ENCODE results near the gene C7orf25.
"Not testable (repeated sequence)": the region's sequence is repeated elsewhere in the genome, so short reads cannot be mapped to it uniquely, and the experiment has no call there.

Gene C7orf25

GRCh38 chr7:42929449-42929848, 17.6 kb upstream of the C7orf25 start:
- DNase-seq (ENCODE audit: low spot score): no peak

- DNase-seq (ENCODE audit: low spot score): no peak
Measured at GRCh38 chr7:42928754-42929153, 16.9 kb upstream of the C7orf25 start.

DNA sequence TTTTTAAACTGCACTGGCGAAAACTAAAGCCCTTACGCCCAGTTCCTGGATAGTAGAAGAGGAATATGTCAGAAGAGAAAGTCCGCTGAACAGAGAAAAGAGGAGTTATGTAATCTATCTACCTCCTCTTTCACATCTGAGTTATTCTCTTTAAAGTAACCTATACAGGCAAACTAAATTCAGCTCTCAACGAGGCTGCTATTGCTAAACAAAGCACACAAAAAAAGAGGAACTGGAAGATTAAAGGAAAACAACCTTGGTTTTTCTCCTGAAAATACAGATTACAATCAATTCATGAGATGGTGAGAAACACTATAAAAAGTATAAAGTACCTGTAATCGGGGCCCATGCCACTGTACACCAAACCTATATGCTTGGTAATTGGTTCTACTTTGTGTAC, 14.3 kb upstream of the C7orf25 start:
- no peak for DNase-seq (ENCODE audit: low spot score)

DNA sequence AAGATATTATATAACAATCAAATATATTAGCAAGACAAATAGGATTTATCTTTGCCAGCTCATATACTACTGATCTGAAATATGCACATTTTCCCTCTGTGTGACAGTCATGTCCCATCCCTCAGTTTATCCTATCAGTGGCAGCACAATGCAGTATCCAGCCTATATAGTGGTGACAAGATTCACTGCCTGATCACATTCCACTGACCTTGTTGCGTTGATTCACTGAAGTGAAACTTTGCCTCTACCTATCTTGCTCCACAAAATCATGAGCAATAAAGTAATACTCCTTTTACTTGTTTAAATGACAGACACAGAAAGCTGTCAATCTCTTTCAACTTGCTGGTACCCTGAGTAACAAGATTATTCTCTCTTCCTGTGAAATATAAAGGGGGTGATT, 13.8 kb upstream of the C7orf25 start:
- DNase-seq (ENCODE audit: low spot score): no peak

- no peak for DNase-seq (ENCODE audit: low spot score)
Measured at GRCh38 chr7:42924223-42924838, 12.5 kb upstream of the C7orf25 start.

DNA sequence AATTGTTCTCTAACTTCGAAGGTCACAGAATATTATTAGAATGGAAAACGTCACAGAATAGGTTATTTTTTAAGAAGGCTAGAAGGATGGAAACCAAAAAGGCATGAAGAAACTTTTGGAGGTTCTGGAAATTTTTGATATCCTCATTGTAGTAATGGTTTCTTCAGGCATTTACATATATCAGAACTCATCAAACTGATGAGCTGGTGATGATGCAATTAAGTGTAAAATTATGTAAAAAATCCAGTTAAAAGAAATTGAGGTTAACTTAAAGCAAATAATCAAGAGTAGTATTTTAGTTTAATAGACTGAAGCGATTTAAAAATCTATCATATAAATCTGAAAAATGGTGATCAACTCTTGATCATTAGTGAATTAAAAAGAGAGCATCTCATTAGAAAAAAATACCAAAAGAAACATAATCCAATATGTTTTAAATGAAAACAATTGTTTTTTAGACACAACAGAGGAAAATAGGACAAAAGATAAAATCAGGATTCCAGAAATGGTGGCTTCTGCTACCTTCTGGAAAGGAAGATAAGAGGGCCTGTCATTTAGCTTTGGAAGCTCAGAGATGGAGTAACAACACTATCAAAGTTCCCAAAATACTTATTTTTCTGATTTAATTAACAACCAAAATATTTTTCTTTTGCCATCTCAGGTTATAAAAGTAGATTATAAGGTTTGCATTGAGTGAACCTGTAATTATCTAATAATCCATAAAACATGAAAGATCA, 10.3 kb upstream of the C7orf25 start:
- DNase-seq (ENCODE audit: low spot score): no peak

DNA sequence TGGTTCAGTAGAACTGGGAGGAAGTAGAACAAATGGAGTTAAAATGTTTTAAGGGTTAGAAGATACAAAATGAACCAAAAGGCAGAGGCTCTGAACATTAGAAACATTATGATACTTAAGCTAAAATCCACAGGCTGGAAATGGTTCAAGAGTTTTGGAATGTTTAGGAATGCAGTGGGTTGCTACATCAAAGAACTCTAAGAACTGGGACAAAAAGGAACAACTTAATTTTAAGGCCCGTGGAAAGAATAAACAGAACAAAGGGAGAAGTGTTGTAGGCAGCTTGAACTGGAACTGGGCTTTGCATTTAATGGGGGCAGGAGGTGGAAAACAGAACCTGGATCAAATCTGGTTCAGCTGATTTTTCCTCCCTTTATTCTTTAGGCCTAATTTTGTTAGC, 3.5 kb upstream of the C7orf25 start:
- peak; percentile 44 for DNase-seq (ENCODE audit: low spot score)

DNA sequence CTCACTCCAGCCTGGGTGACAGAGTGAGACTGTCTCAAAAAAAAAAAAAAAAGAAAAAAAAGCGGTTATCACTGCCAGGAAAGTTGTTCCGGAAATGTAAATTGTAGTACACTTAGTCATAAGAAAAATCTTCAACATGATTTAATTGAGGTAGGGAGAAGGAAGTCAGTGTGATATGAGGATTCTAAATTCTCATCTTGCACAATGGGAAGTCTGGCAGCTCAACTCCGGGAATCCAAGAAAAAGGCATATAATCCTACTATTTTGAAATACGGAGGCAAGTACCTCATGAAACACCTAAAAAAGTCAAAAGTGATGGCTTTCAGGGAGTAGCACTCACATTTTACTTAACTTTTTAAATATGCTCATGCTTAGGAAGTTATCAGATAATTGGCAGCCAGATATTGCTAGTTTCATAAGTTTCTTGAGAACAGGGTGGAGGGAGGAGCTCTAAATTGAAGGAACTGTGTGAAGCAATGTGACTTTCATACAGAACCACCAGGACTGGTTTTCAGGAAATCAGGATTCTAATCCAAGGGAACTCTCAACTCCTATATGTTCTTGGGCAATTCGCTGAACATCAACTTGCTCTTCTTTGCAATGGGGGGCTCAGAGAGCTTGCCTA, 2.7 kb upstream of the C7orf25 start:
- DNase-seq (ENCODE audit: low spot score): peak; percentile 68

DNA sequence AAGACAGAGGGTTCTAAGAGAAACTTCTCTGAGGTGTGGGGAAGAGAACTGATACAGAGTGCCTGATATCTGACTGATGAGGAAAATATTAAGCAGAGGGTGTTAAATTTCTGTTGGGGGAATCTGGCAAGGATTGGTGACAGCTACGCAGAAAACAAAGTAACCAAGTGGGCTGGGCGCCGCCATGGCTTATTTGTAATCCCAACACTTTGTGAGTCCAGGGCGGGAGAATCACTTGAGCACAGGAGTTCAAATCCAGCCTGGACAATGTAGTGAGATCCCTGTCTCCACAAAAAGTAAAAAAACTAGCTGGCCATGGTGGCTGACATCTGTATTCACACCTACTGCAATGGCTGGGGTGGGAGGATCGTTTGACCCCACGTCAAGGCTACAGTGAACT, 2.1 kb upstream of the C7orf25 start:
- DNase-seq (ENCODE audit: low spot score): no peak

GRCh38 chr7:42913591-42913990, 1.7 kb upstream of the C7orf25 start:
- DNase-seq (ENCODE audit: low spot score): peak; percentile 19

GRCh38 chr7:42910306-42910705, 1.6 kb downstream of the C7orf25 start:
- DNase-seq (ENCODE audit: low spot score): no peak

- DNase-seq (ENCODE audit: low spot score): peak; percentile 16
Measured at GRCh38 chr7:42907316-42907715, 4.6 kb downstream of the C7orf25 start.

- no peak for DNase-seq (ENCODE audit: low spot score)
Measured at GRCh38 chr7:42906181-42906580, 5.7 kb downstream of the C7orf25 start.

DNA sequence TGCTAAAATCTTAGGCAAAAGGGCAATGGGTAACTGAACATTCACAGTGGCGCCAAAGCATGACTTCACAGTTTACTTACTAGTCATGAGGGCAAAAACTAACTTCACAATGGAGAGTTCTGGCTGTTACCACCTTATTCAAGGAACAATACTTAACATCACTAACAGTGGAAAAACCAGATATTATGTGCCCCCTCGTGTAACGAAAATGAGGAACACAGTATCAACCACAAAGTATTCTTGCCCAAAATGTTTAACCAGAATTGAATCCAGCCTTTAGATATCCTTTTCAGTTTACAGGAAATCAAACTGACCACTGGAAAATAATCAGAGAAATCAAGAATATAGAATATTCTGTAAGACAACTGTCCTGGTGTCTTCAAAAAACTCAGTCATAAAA, 9.5 kb downstream of the C7orf25 start:
- DNase-seq (ENCODE audit: low spot score): no peak

GRCh38 chr7:42900842-42901241, 11.0 kb downstream of the C7orf25 start:
- no peak for DNase-seq (ENCODE audit: low spot score)

- no peak for DNase-seq (ENCODE audit: low spot score)
Measured at GRCh38 chr7:42893346-42894240, 18.3 kb downstream of the C7orf25 start.

GRCh38 chr7:42886893-42887505, 24.9 kb downstream of the C7orf25 start:
- no peak for DNase-seq (ENCODE audit: low spot score)

DNA sequence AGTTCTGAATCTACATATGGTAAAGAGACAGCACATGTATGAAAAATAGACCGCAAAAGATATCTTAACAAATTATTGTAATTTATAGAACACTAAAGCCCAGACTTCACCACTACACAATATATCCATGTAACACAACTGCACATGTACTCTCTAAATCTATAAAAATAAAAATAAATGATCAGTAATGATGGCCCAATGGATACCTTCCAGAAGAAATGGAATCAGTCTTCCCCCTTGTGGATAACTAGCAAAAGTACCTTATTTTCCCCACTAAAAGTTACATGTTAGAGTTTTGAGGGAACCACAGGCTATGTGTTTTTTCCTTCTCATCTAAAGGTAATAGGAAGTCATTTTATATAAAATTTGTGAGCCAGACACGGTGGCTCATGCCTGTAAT, 25.7 kb downstream of the C7orf25 start:
- peak; percentile 48 for DNase-seq (ENCODE audit: low spot score)

DNA sequence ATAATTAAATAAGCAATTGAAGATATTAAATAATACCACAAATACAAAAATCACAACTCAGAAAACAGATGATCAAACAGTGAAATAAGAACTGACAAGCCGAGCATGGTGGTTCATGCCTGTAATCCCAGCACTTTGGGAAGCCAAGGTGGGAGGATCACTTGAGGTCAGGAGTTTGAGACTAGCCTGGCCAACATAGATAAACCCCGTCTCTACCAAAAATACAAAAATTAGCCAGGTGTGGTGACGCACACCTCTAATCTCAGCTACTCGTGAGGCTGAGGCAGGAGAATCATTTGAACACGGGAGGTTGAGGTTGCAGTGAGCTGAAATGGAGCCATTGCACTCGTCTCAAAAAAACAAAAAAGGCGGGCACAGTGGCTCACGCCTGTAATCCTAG, 26.7 kb downstream of the C7orf25 start:
- not testable (repeated sequence) for DNase-seq (ENCODE audit: low spot score)

GRCh38 chr7:42883950-42884349, 27.9 kb downstream of the C7orf25 start:
- no peak for DNase-seq (ENCODE audit: low spot score)

DNA sequence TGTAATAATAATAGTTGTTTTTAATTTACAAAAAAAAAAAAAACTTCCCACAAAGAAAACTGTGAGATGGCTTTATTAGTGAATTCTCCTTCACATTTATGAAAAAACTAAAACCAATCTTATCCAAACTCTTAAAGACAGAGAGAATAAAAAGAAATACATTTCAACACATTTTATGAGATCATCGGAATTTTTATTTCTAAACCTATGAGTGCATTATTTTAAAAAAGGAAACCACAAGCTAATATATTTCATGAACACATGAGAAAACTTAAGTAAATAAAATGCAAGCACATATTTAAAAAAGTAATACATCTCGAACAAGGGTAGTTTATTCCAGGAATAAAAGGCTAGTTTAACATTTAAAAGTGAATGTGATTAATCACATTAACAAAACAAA, 31.5 kb downstream of the C7orf25 start:
- DNase-seq (ENCODE audit: low spot score): no peak

- DNase-seq (ENCODE audit: low spot score): no peak
Measured at GRCh38 chr7:42878303-42878702, 33.6 kb downstream of the C7orf25 start.
